HG03159 (cell line): ENCODE data around the gene USP20.

Experiments
- ATAC-seq: cut with Tn5 transposase; IDR thresholded peaks from one replicate; pipeline ENCODE4 v1.9.1; 2021; ENCODE audit warnings: mild to moderate bottlenecking, moderate library complexity; ENCODE audit not compliant: unreplicated experiment

Gene USP20

GRCh38 chr9:129910628-129911567 lies 75.6 kb downstream of the USP20 start:
- ATAC-seq: no peak

- ATAC-seq: no peak
Measured at GRCh38 chr9:129914051-129914450, 78.8 kb downstream of the USP20 start.

- no peak for ATAC-seq
Measured at GRCh38 chr9:129916707-129917106, 81.4 kb downstream of the USP20 start.

- ATAC-seq: no peak
Measured at GRCh38 chr9:129918296-129918950, 83.2 kb downstream of the USP20 start.

DNA sequence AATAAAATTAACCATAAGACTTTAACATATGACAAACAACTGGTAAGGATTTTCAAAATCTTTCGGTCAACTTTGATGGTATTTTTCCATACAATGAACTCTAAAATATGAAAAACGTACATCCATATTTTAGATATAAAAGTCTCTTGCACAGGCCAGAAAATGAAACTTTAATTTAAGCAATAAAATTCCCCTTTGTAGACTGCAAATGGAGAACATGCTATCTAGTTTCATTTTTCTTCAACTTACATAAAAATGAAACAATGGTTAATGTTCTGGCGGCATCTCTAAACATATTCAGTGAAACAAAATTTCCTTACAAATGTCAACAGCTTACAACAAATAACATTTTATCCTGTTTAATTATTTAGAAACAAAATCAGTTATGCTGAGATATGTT lies 84.0 kb downstream of the USP20 start:
- no peak for ATAC-seq

- no peak for ATAC-seq
Measured at GRCh38 chr9:129919841-129920240, 84.6 kb downstream of the USP20 start.

GRCh38 chr9:129921905-129922304 lies 86.6 kb downstream of the USP20 start:
- no peak for ATAC-seq

- no peak for ATAC-seq
Measured at GRCh38 chr9:129923589-129923988, 88.3 kb downstream of the USP20 start.

DNA sequence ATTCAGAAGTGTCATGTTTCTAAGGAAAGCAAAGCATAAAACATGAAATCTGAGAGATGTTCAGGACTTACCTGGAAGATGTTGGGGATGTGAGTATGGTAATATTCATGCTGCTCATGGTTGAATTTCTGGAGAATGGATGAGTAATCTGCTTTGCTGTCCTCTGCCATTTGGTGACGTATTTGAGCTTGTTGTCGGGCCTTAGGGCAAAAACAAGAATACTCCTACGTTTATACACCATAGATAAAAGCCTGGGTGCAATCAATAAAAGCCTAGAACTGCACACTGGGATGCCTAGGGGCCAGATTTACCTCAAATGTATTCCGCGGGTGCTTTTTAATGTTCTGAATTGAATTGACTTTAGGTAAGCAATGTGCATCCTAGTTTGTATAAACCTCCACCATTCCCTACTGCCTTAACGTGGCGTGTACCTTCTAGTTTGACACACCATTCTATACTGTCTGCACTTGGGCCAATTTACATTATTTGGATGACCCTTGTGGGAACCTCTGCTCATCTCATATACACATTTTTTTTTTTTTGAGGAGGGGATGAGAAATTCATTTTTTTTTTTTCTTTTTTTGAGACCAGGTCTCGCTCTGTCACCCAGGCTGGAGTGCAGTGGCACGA lies 94.4 kb downstream of the USP20 start:
- ATAC-seq: no peak

GRCh38 chr9:129930743-129931142 lies 95.5 kb downstream of the USP20 start:
- no peak for ATAC-seq
